ENCODE results near the gene EEF1G. TPM values are rescaled to one million over a fixed set of nuclear protein-coding genes. Genes with fewer than 3 reads are reported as not detected.
A peak's percentile ranks its signal among the peaks of the same experiment; 100 is the strongest.
"Not testable (repeated sequence)": the region's sequence is repeated elsewhere in the genome, so short reads cannot be mapped to it uniquely, and the experiment has no call there.

Gene EEF1G
- total RNA-seq, 3 donors from 2014 or later (not counting 1 experiment from before 2014, with no cell fraction given) = 628 to 754 (median 714) TPM

DNA sequence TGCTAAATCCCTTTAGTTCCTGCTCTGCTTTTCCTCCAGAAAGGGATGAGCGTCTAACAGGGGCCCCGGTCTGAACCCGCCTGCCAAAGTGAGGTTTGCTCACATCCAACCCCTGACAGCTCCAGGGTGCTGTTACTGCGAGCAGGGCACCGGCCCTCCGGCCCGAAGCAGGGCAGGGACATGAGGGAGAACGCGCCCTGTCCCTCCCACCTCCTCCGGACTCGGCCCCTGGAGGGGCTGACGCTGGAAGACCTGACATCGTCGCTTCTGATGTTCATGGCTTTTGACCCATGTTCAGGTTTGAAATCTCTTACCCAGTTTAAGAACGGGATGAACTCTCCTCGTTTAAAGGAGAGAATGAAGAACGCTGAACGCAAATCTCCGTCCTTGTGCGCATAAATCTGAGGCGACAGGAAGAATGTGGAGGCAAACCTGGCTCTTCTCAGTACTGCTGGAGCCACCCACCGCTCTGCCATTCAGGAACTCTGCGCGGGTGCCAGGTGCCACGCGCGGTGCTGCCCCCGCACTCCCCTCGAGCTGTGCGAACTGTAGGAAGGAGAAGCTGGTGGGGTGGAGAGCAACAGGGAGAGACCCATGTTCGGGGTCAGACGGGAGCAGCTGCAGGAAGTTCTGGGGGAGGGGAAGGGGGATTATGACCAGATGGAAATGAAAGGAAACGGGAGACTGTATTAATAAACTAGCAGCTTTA, 826 bp upstream of the EEF1G start:
- peak overlapping the region; percentile 94 for H3K4me3 ChIP-seq (ENCODE audit: low read length)
- H3K4me1 ChIP-seq (ENCODE audit: control insufficient read depth, insufficient read depth, low read length) = peaks cover 27% of the 10 kb centered on the region
- peaks cover 38% of the 10 kb centered on the region for H3K36me3 ChIP-seq (ENCODE audit: control insufficient read depth, insufficient read depth, low read length)
- intact Hi-C loops (cut with micrococcal nuclease) = loop anchor here (1.0 to 5.0 kb wide), 2 partner anchors 17 to 133 kb away; partner anchors contain the start of genes BSCL2, GNG3 and TUT1
- Mint-ChIP-seq H3K9me3 (no peaks in the 10 kb centered on the region), H3K27me3 (ENCODE audit: low read depth in 2 of 2) (no peaks in the 10 kb centered on the region), H3K27ac (peak overlapping the region; percentile 92 to 95), H3K4me1 (peaks cover 36 to 54% of the 10 kb centered on the region in 2 donors), H3K36me3 (peaks cover 10% of the 10 kb centered on the region), H3K4me3 (peak overlapping the region; percentile 99)
- no peaks in the 10 kb centered on the region for H3K27me3 ChIP-seq (ENCODE audit: control insufficient read depth, insufficient read depth, low read length)
- peak overlapping the region; percentile 59 for H3K27ac ChIP-seq (ENCODE audit: low read length)
- no peaks in the 10 kb centered on the region for H3K9me3 ChIP-seq (ENCODE audit: control insufficient read depth, insufficient read depth, low read length)
- ATAC-seq = peak; percentile 1 to 6 (median 4)
- TF ChIP-seq, protein P1, sequence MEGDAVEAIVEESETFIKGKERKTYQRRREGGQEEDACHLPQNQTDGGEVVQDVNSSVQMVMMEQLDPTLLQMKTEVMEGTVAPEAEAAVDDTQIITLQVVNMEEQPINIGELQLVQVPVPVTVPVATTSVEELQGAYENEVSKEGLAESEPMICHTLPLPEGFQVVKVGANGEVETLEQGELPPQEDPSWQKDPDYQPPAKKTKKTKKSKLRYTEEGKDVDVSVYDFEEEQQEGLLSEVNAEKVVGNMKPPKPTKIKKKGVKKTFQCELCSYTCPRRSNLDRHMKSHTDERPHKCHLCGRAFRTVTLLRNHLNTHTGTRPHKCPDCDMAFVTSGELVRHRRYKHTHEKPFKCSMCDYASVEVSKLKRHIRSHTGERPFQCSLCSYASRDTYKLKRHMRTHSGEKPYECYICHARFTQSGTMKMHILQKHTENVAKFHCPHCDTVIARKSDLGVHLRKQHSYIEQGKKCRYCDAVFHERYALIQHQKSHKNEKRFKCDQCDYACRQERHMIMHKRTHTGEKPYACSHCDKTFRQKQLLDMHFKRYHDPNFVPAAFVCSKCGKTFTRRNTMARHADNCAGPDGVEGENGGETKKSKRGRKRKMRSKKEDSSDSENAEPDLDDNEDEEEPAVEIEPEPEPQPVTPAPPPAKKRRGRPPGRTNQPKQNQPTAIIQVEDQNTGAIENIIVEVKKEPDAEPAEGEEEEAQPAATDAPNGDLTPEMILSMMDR (IDR thresholded peaks at IDR 0.05) = no peak
- WGBS (ENCODE audit: insufficient coverage) = 2% methylated on average over 33 of the region's 33 CpGs
- peak in 1 of 2 donors; percentile 44 for DNase-seq

DNA sequence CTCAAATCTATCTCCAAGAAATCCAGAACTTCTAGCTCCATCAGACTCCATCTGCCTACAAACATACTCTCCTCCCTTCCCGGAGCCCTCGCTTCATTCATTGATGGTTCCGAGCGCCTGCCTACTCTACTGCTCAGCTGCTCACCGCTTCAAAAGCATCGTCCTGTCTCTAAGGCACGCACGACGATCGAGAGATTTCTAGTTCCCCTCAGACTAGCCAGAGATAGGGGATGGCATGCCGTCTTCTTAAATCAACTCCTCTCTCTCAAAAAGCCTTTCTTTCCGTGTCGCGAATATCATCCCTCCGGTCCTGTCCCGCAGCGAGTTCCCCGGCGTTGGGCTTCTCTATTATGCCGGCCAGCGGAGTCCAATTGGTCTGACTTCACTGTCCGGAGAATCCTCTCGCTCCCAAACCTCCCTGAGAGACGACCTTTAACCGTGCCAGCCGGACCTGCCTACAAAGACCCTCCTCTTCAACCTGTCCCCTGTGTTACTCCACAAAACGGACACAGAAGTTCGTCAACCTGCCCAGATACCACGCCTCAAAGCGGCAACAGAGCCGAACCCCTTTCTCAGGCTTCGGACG, 592 bp downstream of the EEF1G start:
- under 1% methylated on average over 33 of the region's 33 CpGs for WGBS (ENCODE audit: insufficient coverage)
- H3K27ac Mint-ChIP-seq = peak overlapping the region; percentile 92 to 95
- Histone ChIP-seq H3K27me3 (ENCODE audit: control insufficient read depth, insufficient read depth, low read length) (no peaks in the 10 kb centered on the region), H3K4me1 (ENCODE audit: control insufficient read depth, insufficient read depth, low read length) (peaks cover 27% of the 10 kb centered on the region), H3K36me3 (ENCODE audit: control insufficient read depth, insufficient read depth, low read length) (peaks cover 37% of the 10 kb centered on the region), H3K9me3 (ENCODE audit: control insufficient read depth, insufficient read depth, low read length) (no peaks in the 10 kb centered on the region), H3K4me3 (ENCODE audit: low read length) (peak overlapping the region; percentile 94), H3K27ac (ENCODE audit: low read length) (peak overlapping the region; percentile 80)
- DNase-seq (peak in 1 of 2 donors; percentile 65), ATAC-seq (no peak)
- H3K27me3 Mint-ChIP-seq (ENCODE audit: low read depth in 2 of 2) = no peaks in the 10 kb centered on the region
- peak overlapping the region; percentile 99 for H3K4me3 Mint-ChIP-seq
- no peaks in the 10 kb centered on the region for H3K9me3 Mint-ChIP-seq
- intact Hi-C loops (cut with micrococcal nuclease) = loop anchor here (1.0 to 5.0 kb wide), 2 partner anchors 16 to 134 kb away; partner anchors contain the start of genes BSCL2 and GNG3
- H3K36me3 Mint-ChIP-seq = peaks cover 10% of the 10 kb centered on the region
- TF ChIP-seq, protein P1 (IDR thresholded peaks at IDR 0.05) = no peak
- H3K4me1 Mint-ChIP-seq = peaks cover 36 to 54% of the 10 kb centered on the region in 2 donors

DNA sequence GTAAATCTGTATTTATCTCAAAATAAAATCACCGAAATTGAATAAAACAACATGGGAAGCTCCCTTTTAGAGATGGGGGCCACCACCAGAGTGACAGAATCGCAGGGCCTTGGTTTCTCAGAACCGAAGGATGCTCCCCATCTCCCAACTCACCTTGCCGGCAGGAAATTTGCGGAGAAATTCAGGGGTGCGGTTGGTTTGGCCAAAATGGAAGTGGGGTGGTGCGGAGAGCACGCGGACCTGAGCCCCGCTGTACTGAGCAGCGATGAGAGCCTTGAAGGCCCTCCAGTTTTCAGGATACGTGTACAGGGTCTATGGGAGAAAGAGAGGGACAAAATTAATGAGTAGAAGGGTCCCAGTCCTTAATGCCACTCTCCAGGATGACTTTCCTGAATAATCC, 1.3 kb downstream of the EEF1G start:
- no peaks in the 10 kb centered on the region for H3K27me3 Mint-ChIP-seq (ENCODE audit: low read depth in 2 of 2)
- Histone ChIP-seq H3K27ac (ENCODE audit: low read length) (peak overlapping the region; percentile 80), H3K4me3 (ENCODE audit: low read length) (peak overlapping the region; percentile 94), H3K4me1 (ENCODE audit: control insufficient read depth, insufficient read depth, low read length) (peaks cover 27% of the 10 kb centered on the region), H3K27me3 (ENCODE audit: control insufficient read depth, insufficient read depth, low read length) (no peaks in the 10 kb centered on the region), H3K9me3 (ENCODE audit: control insufficient read depth, insufficient read depth, low read length) (no peaks in the 10 kb centered on the region), H3K36me3 (ENCODE audit: control insufficient read depth, insufficient read depth, low read length) (peaks cover 38% of the 10 kb centered on the region)
- no peaks in the 10 kb centered on the region for H3K9me3 Mint-ChIP-seq
- H3K27ac Mint-ChIP-seq = peak overlapping the region; percentile 92 to 95
- whole genome bisulfite sequencing (ENCODE audit: insufficient coverage) = 92% methylated on average over 11 of the region's 12 CpGs
- DNase-seq (no peak), ATAC-seq (no peak)
- H3K36me3 Mint-ChIP-seq = peaks cover 12% of the 10 kb centered on the region
- intact Hi-C loops (cut with micrococcal nuclease) = loop anchor here (5.0 kb wide), 1 partner anchor 135 kb away; the partner anchor contains the start of genes BSCL2 and GNG3
- peak overlapping the region; percentile 99 for H3K4me3 Mint-ChIP-seq
- H3K4me1 Mint-ChIP-seq = peaks cover 37 to 55% of the 10 kb centered on the region in 2 donors
- TF ChIP-seq, protein P1 (IDR thresholded peaks at IDR 0.05) = no peak

DNA sequence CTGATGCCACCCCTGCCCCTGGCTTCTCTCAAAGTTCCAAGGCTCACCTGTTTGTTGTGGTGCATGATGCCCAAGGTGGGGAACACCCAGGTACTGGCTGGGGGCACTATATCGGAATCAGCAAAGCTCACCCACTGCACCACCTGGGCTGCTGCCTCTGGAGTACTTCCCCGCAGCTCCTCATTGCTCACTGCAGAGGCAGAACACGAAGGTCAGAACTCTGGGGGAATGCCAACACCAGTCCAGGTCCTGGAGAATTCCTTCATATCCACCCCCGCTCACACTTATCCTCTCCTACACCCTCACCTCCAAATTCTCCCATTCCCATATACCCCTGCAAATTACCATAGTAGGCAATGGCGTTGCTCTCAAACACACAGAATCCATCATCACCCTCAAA, 2.2 kb downstream of the EEF1G start:
- H3K27me3 ChIP-seq (ENCODE audit: control insufficient read depth, insufficient read depth, low read length); H3K27me3 Mint-ChIP-seq (ENCODE audit: low read depth in 2 of 2); H3K9me3 Mint-ChIP-seq; H3K27ac ChIP-seq (ENCODE audit: low read length); H3K9me3 ChIP-seq (ENCODE audit: control insufficient read depth, insufficient read depth, low read length); DNase-seq; ATAC-seq; H3K4me3 ChIP-seq (ENCODE audit: low read length): not testable (repeated sequence)
- Histone ChIP-seq H3K36me3 (ENCODE audit: control insufficient read depth, insufficient read depth, low read length) (peaks cover 40% of the 10 kb centered on the region), H3K4me1 (ENCODE audit: control insufficient read depth, insufficient read depth, low read length) (peaks cover 27% of the 10 kb centered on the region)
- Mint-ChIP-seq H3K4me1 (peaks cover 45 to 64% of the 10 kb centered on the region in 2 donors), H3K36me3 (peaks cover 21% of the 10 kb centered on the region), H3K27ac (peak overlapping the region; percentile 92 to 95), H3K4me3 (peak overlapping the region; percentile 99)
- intact Hi-C loops (cut with micrococcal nuclease) = loop anchor here (5.0 kb wide), 1 partner anchor 136 kb away; the partner anchor contains the start of genes BSCL2 and GNG3
- 99% methylated on average over 5 of the region's 5 CpGs for WGBS (ENCODE audit: insufficient coverage)

DNA sequence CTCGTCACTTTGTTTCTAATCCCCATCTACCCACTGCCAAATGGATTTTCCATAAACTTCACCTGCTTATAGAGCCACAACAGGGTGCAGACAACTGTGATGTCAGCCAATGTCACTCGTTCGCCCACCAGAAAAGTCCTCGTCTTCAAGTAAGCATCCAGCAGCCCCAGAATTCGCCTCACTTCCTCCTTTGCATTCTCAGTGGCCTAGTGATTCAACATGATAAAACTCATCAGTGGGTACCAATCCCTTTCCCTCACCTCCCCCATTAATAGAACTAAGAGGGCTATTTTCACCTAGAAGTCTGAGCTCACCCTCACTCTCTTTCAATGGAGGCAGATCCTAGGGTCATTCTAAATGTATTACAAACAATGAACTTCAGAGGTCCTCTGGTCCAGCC, 2.8 kb downstream of the EEF1G start:
- not testable (repeated sequence) for H3K4me3 Mint-ChIP-seq; H3K27me3 ChIP-seq (ENCODE audit: control insufficient read depth, insufficient read depth, low read length); H3K9me3 ChIP-seq (ENCODE audit: control insufficient read depth, insufficient read depth, low read length); H3K9me3 Mint-ChIP-seq; ATAC-seq; DNase-seq; H3K27me3 Mint-ChIP-seq (ENCODE audit: low read depth in 2 of 2); H3K4me3 ChIP-seq (ENCODE audit: low read length); H3K27ac ChIP-seq (ENCODE audit: low read length)
- peaks cover 26% of the 10 kb centered on the region for H3K36me3 Mint-ChIP-seq
- H3K27ac Mint-ChIP-seq = peak overlapping the region in 1 of 2 donors; percentile 92
- H3K36me3 ChIP-seq (ENCODE audit: control insufficient read depth, insufficient read depth, low read length) = peaks cover 42% of the 10 kb centered on the region
- peaks cover 27% of the 10 kb centered on the region for H3K4me1 ChIP-seq (ENCODE audit: control insufficient read depth, insufficient read depth, low read length)
- intact Hi-C loops (cut with micrococcal nuclease) = loop anchor here (5.0 kb wide), 1 partner anchor 136 kb away; the partner anchor contains the start of genes BSCL2 and GNG3
- peaks cover 45 to 64% of the 10 kb centered on the region in 2 donors for H3K4me1 Mint-ChIP-seq
- 85% methylated on average over 5 of the region's 5 CpGs for WGBS (ENCODE audit: insufficient coverage)

Measured in natural killer cell (primary cell).